Endodermal cell (in vitro differentiated cells): ENCODE measurements around the gene ZNF536. TPM values are rescaled to one million over a fixed set of nuclear protein-coding genes. Genes with fewer than 3 reads are reported as not detected.

Experiments used
- DNase-seq: peaks from one replicate; pipeline ENCODE4 v3.0.0-alpha.2; 2017
- H3K27ac ChIP-seq: 2 replicates; pipeline ENCODE4 v1.5.1; 2013; ENCODE audit warnings: mild to moderate bottlenecking, low read depth, low read length, moderate library complexity
- H3K27me3 ChIP-seq: 2 replicates; pipeline ENCODE4 v1.6.1; 2013; ENCODE audit warnings: mild to moderate bottlenecking, low read length, moderate library complexity; ENCODE audit not compliant: insufficient read depth, control insufficient read depth, poor library complexity, severe bottlenecking
- H3K36me3 ChIP-seq: 2 replicates; pipeline ENCODE4 v1.7.0; 2013; ENCODE audit warnings: mild to moderate bottlenecking, low read length, moderate library complexity; ENCODE audit not compliant: control insufficient read depth, insufficient read depth
- H3K4me1 ChIP-seq: one replicate; pipeline ENCODE4 v1.7.0; 2013; ENCODE audit warnings: low read length; ENCODE audit not compliant: control insufficient read depth, insufficient read depth
- H3K4me3 ChIP-seq: 2 replicates; pipeline ENCODE4 v1.5.1; 2013; ENCODE audit warnings: mild to moderate bottlenecking, low read length, moderate library complexity
- H3K9ac ChIP-seq: 2 replicates; pipeline ENCODE4 v1.6.1; 2013; ENCODE audit warnings: mild to moderate bottlenecking, low read length, moderate library complexity; ENCODE audit not compliant: poor library complexity, severe bottlenecking; ENCODE audit errors: extremely low read depth
- H3K9me3 ChIP-seq: 2 replicates; pipeline ENCODE4 v1.6.1; 2013; ENCODE audit warnings: mild to moderate bottlenecking, low read length, moderate library complexity; ENCODE audit not compliant: control insufficient read depth
- H3K27ac Mint-ChIP-seq: 2 replicates; pipeline ENCODE4 v1.8.0; 2020; ENCODE audit warnings: mixed read lengths
- H3K27me3 Mint-ChIP-seq: 2 replicates; pipeline ENCODE4 v1.8.0; 2021; ENCODE audit warnings: mild to moderate bottlenecking, mixed read lengths; ENCODE audit not compliant: insufficient read depth
- H3K36me3 Mint-ChIP-seq: 2 replicates; pipeline ENCODE4 v1.8.0; 2020; ENCODE audit warnings: low read depth, mixed read lengths
- H3K4me1 Mint-ChIP-seq: 2 replicates; pipeline ENCODE4 v1.8.0; 2020; ENCODE audit warnings: mixed read lengths
- H3K4me3 Mint-ChIP-seq: 2 replicates; pipeline ENCODE4 v1.8.0; 2020; ENCODE audit warnings: mild to moderate bottlenecking, moderate library complexity, mixed read lengths
- H3K9me3 Mint-ChIP-seq: 2 replicates; pipeline ENCODE4 v1.8.0; 2020; ENCODE audit warnings: mild to moderate bottlenecking, mixed read lengths
- WGBS, 2 experiments: methylation state at CpG; one replicate each; pipeline versions ENCODE4 v1.1.5 to v1.1.7; 2013; ENCODE audit warnings: missing lambda C conversion rate in 2 of 2, mixed read lengths in 1 of 2; ENCODE audit not compliant: insufficient coverage in 1 of 2, insufficient read length in 1 of 2; 5-methylcytosine and 5-hydroxymethylcytosine counted together
- total RNA-seq, 2 donors: library from RNA; stranded (reverse); fragmentation: NEBNext Ultra II Directional in 1 of 2; extraction: Animal tissue kit (Norgen Biotek cat#: 25700) in 1 of 2; gene quantifications; 2 replicates in 1 of 2; 3 replicates in 1 of 2; pipeline ENCODE4 v1.2.1, GENCODE V29; 2021
- TF ChIP-seq, protein P1 (sequence below): fragments of 200-600 bp; sonication (generic); conservative IDR thresholded peaks from 2 replicates; pipeline ENCODE4 v1.5.0; 2021; ENCODE audit warnings: antibody characterized with exemption, mild to moderate bottlenecking

The ZNF536 gene
- total RNA-seq, 2 donors from 2014 or later: not detected

DNA sequence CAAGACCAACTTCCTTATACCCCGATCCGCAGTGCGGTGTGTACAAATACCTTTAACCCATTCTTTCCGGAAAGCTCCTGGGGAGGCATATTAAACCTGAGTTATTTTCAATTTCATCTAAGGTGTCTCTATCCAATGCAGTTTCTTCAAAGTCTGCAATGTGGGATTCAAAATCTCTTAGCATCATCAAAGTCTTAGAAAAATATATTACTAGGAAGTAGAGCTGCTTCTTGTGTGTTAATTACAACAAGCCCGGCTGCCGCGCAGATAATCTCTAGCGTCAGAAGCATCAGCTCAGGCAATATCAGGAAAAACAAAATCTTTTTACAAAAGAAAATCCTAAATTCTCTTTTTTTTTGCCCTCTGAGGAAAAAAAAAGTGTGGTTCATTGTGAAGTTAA, 48.1 kb downstream of the ZNF536 start:
- TF ChIP-seq, protein P1, sequence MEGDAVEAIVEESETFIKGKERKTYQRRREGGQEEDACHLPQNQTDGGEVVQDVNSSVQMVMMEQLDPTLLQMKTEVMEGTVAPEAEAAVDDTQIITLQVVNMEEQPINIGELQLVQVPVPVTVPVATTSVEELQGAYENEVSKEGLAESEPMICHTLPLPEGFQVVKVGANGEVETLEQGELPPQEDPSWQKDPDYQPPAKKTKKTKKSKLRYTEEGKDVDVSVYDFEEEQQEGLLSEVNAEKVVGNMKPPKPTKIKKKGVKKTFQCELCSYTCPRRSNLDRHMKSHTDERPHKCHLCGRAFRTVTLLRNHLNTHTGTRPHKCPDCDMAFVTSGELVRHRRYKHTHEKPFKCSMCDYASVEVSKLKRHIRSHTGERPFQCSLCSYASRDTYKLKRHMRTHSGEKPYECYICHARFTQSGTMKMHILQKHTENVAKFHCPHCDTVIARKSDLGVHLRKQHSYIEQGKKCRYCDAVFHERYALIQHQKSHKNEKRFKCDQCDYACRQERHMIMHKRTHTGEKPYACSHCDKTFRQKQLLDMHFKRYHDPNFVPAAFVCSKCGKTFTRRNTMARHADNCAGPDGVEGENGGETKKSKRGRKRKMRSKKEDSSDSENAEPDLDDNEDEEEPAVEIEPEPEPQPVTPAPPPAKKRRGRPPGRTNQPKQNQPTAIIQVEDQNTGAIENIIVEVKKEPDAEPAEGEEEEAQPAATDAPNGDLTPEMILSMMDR: no peak
- DNase-seq: no peak
- H3K27ac ChIP-seq: no peak overlapping the region
- Mint-ChIP-seq H3K36me3 (no peaks in the 10 kb centered on the region), H3K4me3 (no peak overlapping the region), H3K4me1 (no peaks in the 10 kb centered on the region), H3K27me3 (peaks cover 5% of the 10 kb centered on the region), H3K27ac (no peak overlapping the region), H3K9me3 (no peaks in the 10 kb centered on the region)
- no peak overlapping the region for H3K9ac ChIP-seq
- H3K27me3 ChIP-seq: no peaks in the 10 kb centered on the region
- H3K36me3 ChIP-seq: no peaks in the 10 kb centered on the region
- H3K4me3 ChIP-seq: no peak overlapping the region
- WGBS, 2 experiments: 96 to 100% methylated on average over 1 to 8 of the region's 8 CpGs
- H3K4me1 ChIP-seq: no peaks in the 10 kb centered on the region
- no peaks in the 10 kb centered on the region for H3K9me3 ChIP-seq

- no peaks in the 10 kb centered on the region for H3K36me3 Mint-ChIP-seq
- Histone ChIP-seq H3K4me3 (no peak overlapping the region), H3K4me1 (no peaks in the 10 kb centered on the region), H3K27me3 (no peaks in the 10 kb centered on the region), H3K9me3 (no peaks in the 10 kb centered on the region), H3K27ac (no peak overlapping the region), H3K36me3 (no peaks in the 10 kb centered on the region), H3K9ac (no peak overlapping the region)
- no peak overlapping the region for H3K27ac Mint-ChIP-seq
- H3K9me3 Mint-ChIP-seq: no peaks in the 10 kb centered on the region
- TF ChIP-seq, protein P1: no peak
- H3K4me3 Mint-ChIP-seq: no peak overlapping the region
- no peak for DNase-seq
- WGBS, 2 experiments: 87 to 89% methylated on average over 2 to 10 of the region's 10 CpGs
- H3K4me1 Mint-ChIP-seq: no peaks in the 10 kb centered on the region
- H3K27me3 Mint-ChIP-seq: peaks cover 3% of the 10 kb centered on the region
Observed at GRCh38 chr19:30420881-30421280, 48.7 kb downstream of the ZNF536 start.

DNA sequence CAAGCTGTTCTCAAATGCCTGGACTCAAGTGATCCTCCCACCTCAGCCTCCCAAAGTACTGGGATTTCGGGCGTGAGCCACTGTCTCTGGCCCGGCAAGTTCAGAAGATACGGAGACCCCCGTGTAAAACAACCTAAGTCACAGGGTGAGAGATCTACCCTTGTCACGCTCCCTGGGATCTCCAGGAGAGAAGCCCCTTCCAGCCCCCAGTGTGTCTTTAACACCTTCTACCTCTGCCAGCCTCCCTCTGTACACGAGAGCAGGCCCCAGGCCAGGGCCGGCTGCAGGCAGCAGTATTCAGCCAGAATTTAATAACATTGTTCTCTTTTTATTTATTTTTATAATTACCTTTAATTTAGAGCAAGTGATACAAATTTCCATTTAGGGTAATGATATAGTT, 49.4 kb downstream of the ZNF536 start:
- no peak overlapping the region for H3K9ac ChIP-seq
- H3K27ac Mint-ChIP-seq: no peak overlapping the region
- 92 to 100% methylated on average over 6 to 8 of the region's 8 CpGs for WGBS, 2 experiments
- no peaks in the 10 kb centered on the region for H3K36me3 Mint-ChIP-seq
- TF ChIP-seq, protein P1: no peak
- no peak for DNase-seq
- H3K9me3 Mint-ChIP-seq: no peaks in the 10 kb centered on the region
- no peak overlapping the region for H3K4me3 Mint-ChIP-seq
- H3K4me1 ChIP-seq: no peaks in the 10 kb centered on the region
- H3K9me3 ChIP-seq: no peaks in the 10 kb centered on the region
- no peak overlapping the region for H3K27ac ChIP-seq
- peaks cover 3% of the 10 kb centered on the region for H3K27me3 Mint-ChIP-seq
- no peaks in the 10 kb centered on the region for H3K27me3 ChIP-seq
- no peaks in the 10 kb centered on the region for H3K36me3 ChIP-seq
- H3K4me1 Mint-ChIP-seq: no peaks in the 10 kb centered on the region
- H3K4me3 ChIP-seq: no peak overlapping the region
